Mesenchymal stem cell (in vitro differentiated cells and primary cell): ENCODE measurements around the gene GPC1.

Experiments used
- DNase-seq: peaks from one replicate; pipeline ENCODE4 v3.0.0-alpha.2; 2013
- H2AFZ ChIP-seq: one replicate; pipeline ENCODE4 v1.6.1; 2013; ENCODE audit warnings: low read depth, mild to moderate bottlenecking, control low read depth, inconsistent platforms, low read length, moderate library complexity
- H2AK5ac ChIP-seq: 2 replicates; pipeline ENCODE4 v1.6.1; 2013; ENCODE audit warnings: low read length, moderate library complexity, mild to moderate bottlenecking, inconsistent platforms; ENCODE audit not compliant: severe bottlenecking
- H2BK120ac ChIP-seq: one replicate; pipeline ENCODE4 v1.6.1; 2013; ENCODE audit warnings: low read depth, mild to moderate bottlenecking, inconsistent platforms, low read length, moderate library complexity
- H2BK12ac ChIP-seq, 2 experiments: one replicate each; pipeline ENCODE4 v1.6.1; 2013; ENCODE audit warnings: inconsistent platforms in 2 of 2, low read length in 2 of 2, mild to moderate bottlenecking in 2 of 2, moderate library complexity in 2 of 2, control low read depth in 1 of 2
- H2BK15ac ChIP-seq: one replicate; pipeline ENCODE4 v1.6.1; 2013; ENCODE audit warnings: mild to moderate bottlenecking, low read depth, inconsistent platforms; ENCODE audit not compliant: poor library complexity, severe bottlenecking
- H2BK5ac ChIP-seq: 2 replicates; pipeline ENCODE4 v1.6.1; 2013; ENCODE audit warnings: low read depth, mild to moderate bottlenecking, low read length, control low read depth, inconsistent platforms; ENCODE audit not compliant: poor library complexity, severe bottlenecking
- H3K14ac ChIP-seq, 2 experiments: one replicate each; pipeline ENCODE4 v1.6.1; 2013; ENCODE audit warnings: inconsistent platforms in 2 of 2, low read length in 2 of 2, control low read depth in 1 of 2, mild to moderate bottlenecking in 1 of 2, moderate library complexity in 1 of 2
- H3K18ac ChIP-seq, 2 experiments: one replicate each; pipeline ENCODE4 v1.6.1; 2013; ENCODE audit warnings: inconsistent platforms in 2 of 2, low read length in 2 of 2, control low read depth in 1 of 2, low read depth in 1 of 2, mild to moderate bottlenecking in 1 of 2
- H3K23ac ChIP-seq, 2 experiments: one replicate each; pipeline ENCODE4 v1.6.1; 2013; ENCODE audit warnings: inconsistent platforms in 2 of 2, low read length in 2 of 2, mild to moderate bottlenecking in 2 of 2, moderate library complexity in 2 of 2, control low read depth in 1 of 2
- H3K27ac ChIP-seq: 2 replicates; pipeline ENCODE4 v1.5.1; 2013; ENCODE audit warnings: mild to moderate bottlenecking, moderate library complexity, low read length, control low read depth, inconsistent platforms; ENCODE audit not compliant: poor library complexity, severe bottlenecking
- H3K27me3 ChIP-seq, 2 experiments: 2 replicates each; pipeline versions ENCODE4 v1.6.1 to v1.7.0; 2013; ENCODE audit warnings: low read length in 2 of 2, mild to moderate bottlenecking in 2 of 2, moderate library complexity in 2 of 2, control low read depth in 1 of 2, inconsistent platforms in 1 of 2; ENCODE audit not compliant: control insufficient read depth in 1 of 2, insufficient read depth in 1 of 2
- H3K36me3 ChIP-seq, 2 experiments: 2 replicates each; pipeline versions ENCODE4 v1.6.1 to v1.7.0; 2013; ENCODE audit warnings: low read length in 2 of 2, control low read depth in 1 of 2, inconsistent platforms in 1 of 2, low read depth in 1 of 2, mild to moderate bottlenecking in 1 of 2; ENCODE audit not compliant: insufficient read depth in 2 of 2, control insufficient read depth in 1 of 2
- H3K4ac ChIP-seq, 2 experiments: one replicate each; pipeline ENCODE4 v1.6.1; 2013; ENCODE audit warnings: inconsistent platforms in 2 of 2, low read length in 2 of 2, mild to moderate bottlenecking in 2 of 2, moderate library complexity in 2 of 2, control low read depth in 1 of 2, low read depth in 1 of 2
- H3K4me1 ChIP-seq: 2 replicates; pipeline ENCODE4 v1.6.1; 2013; ENCODE audit warnings: low read depth, low read length, control low read depth; ENCODE audit not compliant: control insufficient read depth, insufficient read depth
- H3K4me2 ChIP-seq: 2 replicates; pipeline ENCODE4 v1.6.1; 2013; ENCODE audit warnings: low read length, mild to moderate bottlenecking, inconsistent platforms; ENCODE audit not compliant: poor library complexity, severe bottlenecking
- H3K4me3 ChIP-seq, 2 experiments: 2 replicates each; pipeline versions ENCODE4 v1.5.1 to v1.7.0; 2013; ENCODE audit warnings: low read length in 2 of 2, mild to moderate bottlenecking in 2 of 2, control low read depth in 1 of 2, low read depth in 1 of 2; ENCODE audit not compliant: insufficient read depth in 1 of 2
- H3K79me1 ChIP-seq: replicated peaks from 2 replicates; pipeline ENCODE4 v1.6.1; 2013; ENCODE audit warnings: mild to moderate bottlenecking, control low read depth, low read length, inconsistent platforms; ENCODE audit not compliant: poor library complexity, severe bottlenecking
- H3K9ac ChIP-seq: 2 replicates; pipeline ENCODE4 v1.7.0; 2013; ENCODE audit warnings: mild to moderate bottlenecking, low read length, moderate library complexity
- H3K9me3 ChIP-seq: 2 replicates; pipeline ENCODE4 v1.7.0; 2013; ENCODE audit warnings: mild to moderate bottlenecking, low read length; ENCODE audit not compliant: control insufficient read depth
- H4K8ac ChIP-seq: one replicate; pipeline ENCODE4 v1.6.1; 2013; ENCODE audit warnings: inconsistent platforms, mild to moderate bottlenecking, low read length, moderate library complexity
- H4K91ac ChIP-seq: one replicate; pipeline ENCODE4 v1.6.1; 2013; ENCODE audit warnings: mild to moderate bottlenecking, low read length, inconsistent platforms
- WGBS: methylation state at CpG from one replicate; pipeline ENCODE4 v1.1.7; 2013; ENCODE audit warnings: mixed read lengths; 5-methylcytosine and 5-hydroxymethylcytosine counted together

Gene GPC1

DNA sequence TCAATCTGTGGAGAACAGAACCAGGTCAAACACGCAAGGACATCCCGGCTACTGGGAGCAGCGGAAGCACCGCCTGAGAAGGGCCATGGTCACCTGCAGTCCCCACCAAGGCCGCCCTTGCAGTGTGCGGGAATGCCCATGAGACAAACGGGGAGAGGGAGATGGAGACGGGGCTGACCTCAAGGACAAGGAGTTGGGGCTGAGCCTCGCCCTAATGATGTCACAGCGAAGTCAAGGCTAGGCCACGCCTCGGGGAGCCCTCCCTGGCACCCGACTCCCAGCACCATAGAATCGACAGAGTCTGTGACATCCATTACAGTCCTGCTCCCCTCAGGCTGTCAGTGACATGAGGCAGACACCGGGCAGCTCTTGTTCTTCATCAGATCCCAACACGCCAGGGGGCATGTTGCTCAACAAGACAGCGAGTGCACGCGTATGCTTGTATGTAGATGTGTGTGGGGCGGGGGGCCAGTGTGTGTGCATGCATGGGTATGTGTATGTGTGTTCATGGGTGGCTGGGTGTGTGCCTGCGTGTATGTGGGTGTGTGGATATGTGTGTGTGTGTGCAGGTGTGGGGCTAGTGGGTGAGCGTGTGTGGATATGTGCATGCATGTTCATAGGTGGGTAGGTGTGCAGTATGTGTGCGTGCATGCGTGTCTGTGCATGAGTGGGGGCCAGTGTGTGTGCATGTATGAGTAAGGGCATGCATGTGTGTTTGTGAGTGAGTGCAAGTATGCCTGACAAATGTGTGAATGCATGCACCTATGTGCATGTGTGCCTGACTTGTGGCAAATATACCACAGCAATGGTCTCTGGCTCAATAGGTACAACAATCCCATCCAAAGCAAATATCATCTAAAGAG lies 65.3 kb downstream of the GPC1 start:
- Histone ChIP-seq H3K9ac (no peak overlapping the region), H3K4me3 (no peak overlapping the region), H3K23ac (no peak overlapping the region), H2BK5ac (no peak overlapping the region), H3K27ac (no peak overlapping the region), H3K14ac (no peak overlapping the region), H3K79me1 (no peaks in the 10 kb centered on the region), H4K8ac (no peak overlapping the region), H3K9me3 (no peaks in the 10 kb centered on the region), H3K27me3 (no peaks in the 10 kb centered on the region), H4K91ac (no peak overlapping the region), H3K4me1 (no peaks in the 10 kb centered on the region), H2AK5ac (no peak overlapping the region), H3K4ac (no peak overlapping the region), H3K36me3 (peaks cover 0 to 15% of the 10 kb centered on the region in 2 experiments), H2BK15ac (no peak overlapping the region), H2BK120ac (no peak overlapping the region), H3K4me2 (no peak overlapping the region), H2BK12ac (no peak overlapping the region), H3K18ac (no peak overlapping the region), H2AFZ (no peak overlapping the region)
- WGBS: 94% methylated on average over 24 of the region's 24 CpGs
- DNase-seq: no peak

DNA sequence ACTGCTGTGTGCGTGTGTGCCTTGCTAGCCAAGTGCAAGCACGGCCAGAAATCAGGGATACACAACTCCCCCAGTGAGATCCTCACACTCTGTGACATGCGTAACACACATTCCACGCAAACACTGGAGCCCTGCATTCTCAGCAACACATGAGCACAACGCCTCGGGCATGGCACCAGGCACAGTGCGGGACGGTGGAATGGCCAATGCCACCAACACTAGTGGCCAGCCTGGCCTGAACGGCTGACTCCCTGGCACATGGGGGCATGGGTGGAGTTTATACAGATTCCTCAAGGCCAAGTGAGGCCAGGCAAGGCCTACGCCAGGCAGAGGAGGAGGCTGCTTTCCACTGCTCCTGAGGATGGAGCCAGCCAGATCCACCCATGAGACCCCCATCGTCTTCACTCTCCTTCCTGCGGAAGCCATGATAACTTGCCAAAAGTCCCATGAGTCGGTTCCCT lies 66.1 kb downstream of the GPC1 start:
- Histone ChIP-seq H3K23ac (no peak overlapping the region), H3K4ac (no peak overlapping the region), H4K8ac (no peak overlapping the region), H3K4me2 (no peak overlapping the region), H2BK5ac (no peak overlapping the region), H3K4me1 (no peaks in the 10 kb centered on the region), H3K14ac (no peak overlapping the region), H2BK120ac (no peak overlapping the region), H3K79me1 (no peaks in the 10 kb centered on the region), H3K36me3 (peaks cover 0 to 15% of the 10 kb centered on the region in 2 experiments), H3K18ac (no peak overlapping the region), H2AK5ac (no peak overlapping the region), H4K91ac (no peak overlapping the region), H2BK15ac (no peak overlapping the region), H3K4me3 (no peak overlapping the region), H3K9ac (no peak overlapping the region), H3K27me3 (no peaks in the 10 kb centered on the region), H2BK12ac (no peak overlapping the region), H2AFZ (no peak overlapping the region), H3K27ac (no peak overlapping the region), H3K9me3 (no peaks in the 10 kb centered on the region)
- 88% methylated on average over 10 of the region's 13 CpGs for WGBS
- DNase-seq: no peak

DNA sequence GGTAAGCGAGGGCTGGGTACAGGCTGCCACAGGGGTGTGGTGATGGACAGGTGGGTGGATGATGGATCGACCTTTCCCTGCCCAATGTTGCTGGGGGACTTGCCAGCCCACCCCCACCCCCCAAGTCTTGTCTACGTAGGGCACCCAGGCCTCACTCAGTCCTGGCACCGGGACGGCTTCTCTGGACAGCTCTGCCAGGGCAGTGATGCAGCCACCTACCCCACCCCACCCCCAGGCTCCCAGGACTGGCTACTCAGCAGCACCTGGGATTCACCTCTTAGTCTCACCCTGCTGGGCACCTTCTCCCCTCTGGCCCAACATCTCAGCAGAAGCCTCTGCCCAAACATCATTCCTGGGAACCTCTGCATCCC lies 66.6 kb downstream of the GPC1 start:
- H2AFZ ChIP-seq: no peak overlapping the region
- H3K4me2 ChIP-seq: no peak overlapping the region
- no peak overlapping the region for H4K8ac ChIP-seq
- no peaks in the 10 kb centered on the region for H3K27me3 ChIP-seq
- no peak overlapping the region for H4K91ac ChIP-seq
- no peak overlapping the region for H3K27ac ChIP-seq
- no peak overlapping the region for H3K14ac ChIP-seq
- no peak for DNase-seq
- no peak overlapping the region for H2AK5ac ChIP-seq
- WGBS: 87% methylated on average over 3 of the region's 5 CpGs
- no peak overlapping the region for H3K23ac ChIP-seq
- H2BK15ac ChIP-seq: no peak overlapping the region
- H3K4me3 ChIP-seq: no peak overlapping the region
- H3K4me1 ChIP-seq: no peaks in the 10 kb centered on the region
- H2BK5ac ChIP-seq: no peak overlapping the region
- no peak overlapping the region for H3K9ac ChIP-seq
- no peaks in the 10 kb centered on the region for H3K79me1 ChIP-seq
- H2BK12ac ChIP-seq: no peak overlapping the region
- H3K18ac ChIP-seq: no peak overlapping the region
- H3K36me3 ChIP-seq: peaks cover 0 to 15% of the 10 kb centered on the region in 2 experiments
- no peak overlapping the region for H2BK120ac ChIP-seq
- H3K9me3 ChIP-seq: no peaks in the 10 kb centered on the region
- no peak overlapping the region for H3K4ac ChIP-seq

DNA sequence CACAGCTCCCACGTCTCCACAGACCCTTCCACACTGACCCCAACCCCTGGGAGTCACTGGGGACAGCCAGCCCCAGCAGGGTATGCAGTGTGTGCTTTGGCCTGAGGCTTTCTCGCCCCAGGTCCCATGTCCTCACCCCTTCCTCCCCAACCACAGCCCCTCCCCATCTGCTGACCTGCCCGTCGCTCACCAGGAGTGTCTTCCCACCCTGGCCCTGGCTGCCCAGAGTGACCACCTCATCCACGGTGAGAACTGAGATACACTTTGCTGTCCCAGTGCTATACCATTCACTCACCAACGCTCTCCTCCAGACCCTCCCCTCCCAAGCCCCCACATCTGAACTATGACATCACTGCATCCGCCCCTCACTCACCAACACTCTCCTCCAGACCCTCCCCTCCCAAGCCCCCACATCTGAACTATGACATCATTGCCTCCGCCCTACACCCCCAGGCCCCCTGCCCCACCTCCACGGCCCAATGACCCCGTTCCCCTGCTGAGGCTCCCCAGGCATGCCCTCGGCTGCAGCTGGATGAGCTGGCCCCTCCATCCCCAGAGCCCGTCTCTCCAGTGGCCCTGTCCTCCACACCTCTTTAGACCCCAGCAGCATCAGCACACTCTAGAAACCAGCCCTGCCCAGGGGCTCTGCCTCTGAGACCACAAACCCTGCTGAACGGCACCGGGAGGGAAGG lies 67.1 kb downstream of the GPC1 start:
- DNase-seq: no peak
- H3K9ac ChIP-seq: no peak overlapping the region
- H2BK12ac ChIP-seq: no peak overlapping the region
- no peak overlapping the region for H3K18ac ChIP-seq
- no peak overlapping the region for H3K14ac ChIP-seq
- peaks cover 0 to 15% of the 10 kb centered on the region in 2 experiments for H3K36me3 ChIP-seq
- no peak overlapping the region for H4K91ac ChIP-seq
- no peak overlapping the region for H2AK5ac ChIP-seq
- no peak overlapping the region for H3K4ac ChIP-seq
- no peak overlapping the region for H3K4me3 ChIP-seq
- H3K79me1 ChIP-seq: no peaks in the 10 kb centered on the region
- no peak overlapping the region for H3K4me2 ChIP-seq
- no peak overlapping the region for H2BK120ac ChIP-seq
- WGBS: 89% methylated on average over 14 of the region's 14 CpGs
- no peak overlapping the region for H3K27ac ChIP-seq
- no peaks in the 10 kb centered on the region for H3K9me3 ChIP-seq
- H3K27me3 ChIP-seq: no peaks in the 10 kb centered on the region
- H2BK15ac ChIP-seq: no peak overlapping the region
- no peak overlapping the region for H3K23ac ChIP-seq
- no peak overlapping the region for H2AFZ ChIP-seq
- no peak overlapping the region for H4K8ac ChIP-seq
- no peak overlapping the region for H2BK5ac ChIP-seq
- H3K4me1 ChIP-seq: no peaks in the 10 kb centered on the region
